ENCODE data around the gene FBLN1. TPM values are rescaled to one million over a fixed set of nuclear protein-coding genes. Genes with fewer than 3 reads are reported as not detected.

FBLN1 gene
- total and polyA plus RNA-seq, 2 of the 13 experiments (the other 11 are each of a cell fraction or from before 2014, with no cell fraction given): 37.3 to 103 TPM

- TF ChIP-seq KIAA2018 (CRISPR knock-in tag; IDR thresholded peaks at IDR 0.05; ENCODE audit: borderline replicate concordance) (no peak), RBM39 (IDR thresholded peaks at IDR 0.05; ENCODE audit: low read depth, low read length, poor library complexity, severe bottlenecking) (peak; percentile 48), NONO (IDR thresholded peaks at IDR 0.05) (no peak), NONO (CRISPR knock-in tag; conservative IDR thresholded peaks at IDR 0.05) (peak; percentile 62; the same call in 1 of the 2 replicates), BORCS8-MEF2B (CRISPR knock-in tag; IDR thresholded peaks at IDR 0.05) (no peak), ZBTB7A (CRISPR knock-in tag; IDR thresholded peaks at IDR 0.05) (no peak), ZNF629 (CRISPR knock-in tag; conservative IDR thresholded peaks at IDR 0.05) (peak; percentile 96), SMAD9 (CRISPR knock-in tag; IDR thresholded peaks at IDR 0.05) (no peak), ZSCAN20 (CRISPR knock-in tag; IDR thresholded peaks at IDR 0.05; ENCODE audit: borderline replicate concordance) (no peak), JARID2 (CRISPR knock-in tag; IDR thresholded peaks at IDR 0.05; ENCODE audit: insufficient replicate concordance) (no peak), PATZ1 (CRISPR knock-in tag; IDR thresholded peaks at IDR 0.05) (peak; percentile 10; the same call in 1 of the 2 replicates), ZBTB33 (CRISPR knock-in tag; IDR thresholded peaks at IDR 0.05) (no peak), KLF9 (CRISPR knock-in tag; IDR thresholded peaks at IDR 0.05; ENCODE audit: low read depth) (no peak), PHF20 (CRISPR knock-in tag; IDR thresholded peaks at IDR 0.05) (no peak)
These were observed 550 bp downstream of the FBLN1 start (continued) for GRCh38 chr22:45503050-45503815.

Data from HepG2 (cell line).